Measurements from ENCODE around the gene SSBP3.

SSBP3 gene

DNA sequence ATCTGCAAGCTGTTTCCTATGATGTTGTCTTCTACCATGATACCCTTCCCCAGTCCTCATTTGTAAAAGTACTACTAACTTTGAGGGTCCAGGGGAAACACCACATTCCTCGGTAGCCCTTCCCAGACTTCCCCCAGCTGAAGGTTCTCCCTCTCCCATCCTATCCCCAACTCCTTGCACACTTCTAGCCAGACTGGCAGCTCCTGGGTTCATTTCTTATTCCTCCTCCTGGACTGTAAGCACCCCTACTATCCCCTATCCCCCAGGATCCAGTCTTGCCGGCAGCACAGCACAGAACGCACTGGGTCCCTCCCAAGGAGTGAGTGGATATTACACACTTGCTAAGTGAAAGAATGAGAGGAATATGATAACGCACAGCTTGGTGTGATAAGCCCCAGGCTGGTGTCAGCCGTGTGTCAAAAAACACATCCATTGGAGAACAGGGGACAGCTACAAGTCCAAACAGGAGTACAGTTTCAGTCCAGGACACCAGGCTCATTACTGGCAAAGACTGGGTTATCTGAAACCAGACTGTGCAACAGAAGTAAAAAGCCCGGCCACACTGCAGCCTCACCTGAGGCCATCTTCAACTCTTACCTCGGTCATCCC, 100.2 kb downstream of the SSBP3 start:
- DNase-seq (ENCODE audit: low spot score): no peak
- TF ChIP-seq, protein P1, sequence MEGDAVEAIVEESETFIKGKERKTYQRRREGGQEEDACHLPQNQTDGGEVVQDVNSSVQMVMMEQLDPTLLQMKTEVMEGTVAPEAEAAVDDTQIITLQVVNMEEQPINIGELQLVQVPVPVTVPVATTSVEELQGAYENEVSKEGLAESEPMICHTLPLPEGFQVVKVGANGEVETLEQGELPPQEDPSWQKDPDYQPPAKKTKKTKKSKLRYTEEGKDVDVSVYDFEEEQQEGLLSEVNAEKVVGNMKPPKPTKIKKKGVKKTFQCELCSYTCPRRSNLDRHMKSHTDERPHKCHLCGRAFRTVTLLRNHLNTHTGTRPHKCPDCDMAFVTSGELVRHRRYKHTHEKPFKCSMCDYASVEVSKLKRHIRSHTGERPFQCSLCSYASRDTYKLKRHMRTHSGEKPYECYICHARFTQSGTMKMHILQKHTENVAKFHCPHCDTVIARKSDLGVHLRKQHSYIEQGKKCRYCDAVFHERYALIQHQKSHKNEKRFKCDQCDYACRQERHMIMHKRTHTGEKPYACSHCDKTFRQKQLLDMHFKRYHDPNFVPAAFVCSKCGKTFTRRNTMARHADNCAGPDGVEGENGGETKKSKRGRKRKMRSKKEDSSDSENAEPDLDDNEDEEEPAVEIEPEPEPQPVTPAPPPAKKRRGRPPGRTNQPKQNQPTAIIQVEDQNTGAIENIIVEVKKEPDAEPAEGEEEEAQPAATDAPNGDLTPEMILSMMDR (IDR thresholded peaks at IDR 0.05; ENCODE audit: extremely low read depth, missing control alignments): no peak

- TF ChIP-seq, protein P1 (IDR thresholded peaks at IDR 0.05; ENCODE audit: extremely low read depth, missing control alignments): no peak
- DNase-seq (ENCODE audit: low spot score): no peak
These were observed 101.7 kb downstream of the SSBP3 start for GRCh38 chr1:54304518-54304917.

- DNase-seq (ENCODE audit: low spot score): no peak
These were observed 103.0 kb downstream of the SSBP3 start for GRCh38 chr1:54302951-54303843.

GRCh38 chr1:54302549-54302948, 103.6 kb downstream of the SSBP3 start:
- TF ChIP-seq, protein P1 (IDR thresholded peaks at IDR 0.05; ENCODE audit: extremely low read depth, missing control alignments): no peak
- DNase-seq (ENCODE audit: low spot score): no peak

More at GRCh38 chr1:54302951-54303843, 103.0 kb downstream of the SSBP3 start:
- TF ChIP-seq, protein P1 (IDR thresholded peaks at IDR 0.05; ENCODE audit: extremely low read depth, missing control alignments): no peak

DNA sequence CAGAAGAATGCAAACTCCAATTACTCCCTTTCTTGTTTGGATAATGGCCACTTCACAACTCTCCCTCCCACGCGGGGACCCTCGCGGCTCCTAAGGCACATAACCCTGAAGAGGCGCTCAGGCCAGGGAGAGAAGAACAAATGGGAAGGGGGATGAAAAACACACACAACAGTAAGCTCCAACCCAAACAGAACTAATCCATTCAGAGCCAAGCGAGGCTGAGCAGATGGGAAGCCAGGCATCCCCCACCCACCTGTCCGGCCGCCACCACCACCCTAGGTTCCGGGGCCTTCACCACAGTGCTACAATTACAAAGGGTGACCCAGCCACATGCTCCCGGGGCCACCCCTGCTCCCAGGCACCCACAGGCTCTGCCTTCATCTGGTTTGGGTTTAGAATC, 104.7 kb downstream of the SSBP3 start:
- TF ChIP-seq, protein P1 (IDR thresholded peaks at IDR 0.05; ENCODE audit: extremely low read depth, missing control alignments): no peak
- no peak for DNase-seq (ENCODE audit: low spot score)

GRCh38 chr1:54300401-54300800, 105.8 kb downstream of the SSBP3 start:
- TF ChIP-seq, protein P1 (IDR thresholded peaks at IDR 0.05; ENCODE audit: extremely low read depth, missing control alignments): no peak
- DNase-seq (ENCODE audit: low spot score): no peak

DNA sequence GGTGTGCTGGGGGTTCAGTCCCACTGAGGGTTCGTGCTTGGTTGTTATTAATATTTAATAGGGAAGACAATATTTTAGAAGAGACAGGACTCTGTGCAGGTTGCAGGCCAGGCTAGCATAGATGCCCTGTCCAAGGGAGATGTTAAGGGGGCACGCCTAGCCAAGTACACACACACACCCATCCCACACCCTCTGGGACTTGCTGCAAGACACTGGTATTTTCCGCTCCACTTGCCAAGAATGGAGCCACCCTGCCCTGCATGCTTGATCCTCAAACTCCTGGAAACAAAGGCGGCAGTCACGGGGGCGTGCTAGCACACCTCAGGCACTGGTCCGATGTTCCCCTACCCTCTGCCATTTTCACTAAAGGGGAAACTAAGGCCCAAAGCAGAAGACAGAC, 107.2 kb downstream of the SSBP3 start:
- no peak for DNase-seq (ENCODE audit: low spot score)
- TF ChIP-seq, protein P1 (IDR thresholded peaks at IDR 0.05; ENCODE audit: extremely low read depth, missing control alignments): no peak
